UCSD-AML1 (cell line): Measurements from ENCODE around the gene LUZP1.

Experiments
- DNase-seq: peaks from one replicate; lab custom pipeline; 2025; ENCODE audit not compliant: unreplicated experiment; lab: John Stamatoyannopoulos, UW

LUZP1 gene

GRCh38 chr1:23088027-23088426, 80.6 kb downstream of the LUZP1 start:
- no peak for DNase-seq

GRCh38 chr1:23085696-23086095, 83.0 kb downstream of the LUZP1 start:
- no peak for DNase-seq

- DNase-seq, result no peak
Observed at GRCh38 chr1:23084880-23085279, 83.8 kb downstream of the LUZP1 start.

GRCh38 chr1:23083714-23084480, 84.8 kb downstream of the LUZP1 start:
- no peak for DNase-seq

GRCh38 chr1:23081376-23081775, 87.3 kb downstream of the LUZP1 start:
- DNase-seq, result no peak

- no peak for DNase-seq
Observed at GRCh38 chr1:23080885-23081284, 87.8 kb downstream of the LUZP1 start.

- no peak for DNase-seq
Observed at GRCh38 chr1:23079025-23079424, 89.6 kb downstream of the LUZP1 start.

- DNase-seq, result no peak
Observed at GRCh38 chr1:23074012-23074411, 94.6 kb downstream of the LUZP1 start.

- DNase-seq, result no peak
Observed at GRCh38 chr1:23069675-23070074, 99.0 kb downstream of the LUZP1 start.

- DNase-seq, result no peak
Observed at GRCh38 chr1:23069149-23069548, 99.5 kb downstream of the LUZP1 start.

GRCh38 chr1:23066075-23066474, 102.6 kb downstream of the LUZP1 start:
- no peak for DNase-seq

GRCh38 chr1:23065385-23065784, 103.3 kb downstream of the LUZP1 start:
- DNase-seq, result no peak

- no peak for DNase-seq
Observed at GRCh38 chr1:23062271-23062670, 106.4 kb downstream of the LUZP1 start.

GRCh38 chr1:23057301-23057700, 111.4 kb downstream of the LUZP1 start:
- no peak for DNase-seq

- DNase-seq, result no peak
Observed at GRCh38 chr1:23051290-23051909, 117.3 kb downstream of the LUZP1 start.

GRCh38 chr1:23050201-23050600, 118.5 kb downstream of the LUZP1 start:
- DNase-seq, result no peak

GRCh38 chr1:23044035-23044434, 124.6 kb downstream of the LUZP1 start:
- no peak for DNase-seq

- DNase-seq, result no peak
Observed at GRCh38 chr1:23040509-23040908, 128.1 kb downstream of the LUZP1 start.

GRCh38 chr1:23039308-23039826, 129.3 kb downstream of the LUZP1 start:
- no peak for DNase-seq

- no peak for DNase-seq
Observed at GRCh38 chr1:23037081-23037740, 131.4 kb downstream of the LUZP1 start.

- no peak for DNase-seq
Observed at GRCh38 chr1:23035823-23036452, 132.7 kb downstream of the LUZP1 start.
